Activated CD8-positive, alpha-beta memory T cell treated with anti-CD3 and anti-CD28 coated beads, Interleukin-2, amount 50 U/mL, for 4 hours (primary cell): Measurements from ENCODE around the gene P4HA1.

Experiments used
- DNase-seq: peaks from one replicate; pipeline ENCODE4 v3.0.0-alpha.2; 2020

P4HA1 gene

GRCh38 chr10:73093922-73094850, 2.5 kb downstream of the P4HA1 start:
- no peak for DNase-seq

- no peak for DNase-seq
These were observed 3.8 kb downstream of the P4HA1 start for GRCh38 chr10:73092830-73093229.

GRCh38 chr10:73088304-73088703, 8.4 kb downstream of the P4HA1 start:
- no peak for DNase-seq

GRCh38 chr10:73086816-73087215, 9.8 kb downstream of the P4HA1 start:
- DNase-seq, result no peak

- no peak for DNase-seq
These were observed 12.5 kb downstream of the P4HA1 start for GRCh38 chr10:73084209-73084608.

- no peak for DNase-seq
These were observed 13.4 kb downstream of the P4HA1 start for GRCh38 chr10:73083221-73083620.

- DNase-seq, result no peak
These were observed 16.7 kb downstream of the P4HA1 start for GRCh38 chr10:73079779-73080541.

GRCh38 chr10:73076360-73077183, 20.1 kb downstream of the P4HA1 start:
- DNase-seq, result no peak

GRCh38 chr10:73075829-73076228, 20.8 kb downstream of the P4HA1 start:
- no peak for DNase-seq

- no peak for DNase-seq
These were observed 23.0 kb downstream of the P4HA1 start for GRCh38 chr10:73073627-73074026.

GRCh38 chr10:73065441-73065840, 31.2 kb downstream of the P4HA1 start:
- DNase-seq, result no peak

GRCh38 chr10:73061743-73062142, 34.9 kb downstream of the P4HA1 start:
- no peak for DNase-seq

- no peak for DNase-seq
These were observed 35.7 kb downstream of the P4HA1 start for GRCh38 chr10:73060738-73061635.

GRCh38 chr10:73060173-73060572, 36.5 kb downstream of the P4HA1 start:
- DNase-seq, result no peak

- no peak for DNase-seq
These were observed 38.5 kb downstream of the P4HA1 start for GRCh38 chr10:73058057-73058591.

- no peak for DNase-seq
These were observed 42.4 kb downstream of the P4HA1 start for GRCh38 chr10:73054286-73054685.

GRCh38 chr10:73053275-73053674, 43.4 kb downstream of the P4HA1 start:
- no peak for DNase-seq

GRCh38 chr10:73044378-73045285, 52.0 kb downstream of the P4HA1 start:
- no peak for DNase-seq

GRCh38 chr10:73043766-73044377, 52.8 kb downstream of the P4HA1 start:
- DNase-seq, result no peak

- no peak for DNase-seq
These were observed 53.3 kb downstream of the P4HA1 start for GRCh38 chr10:73043319-73043718.
